NCI-H1048 (cell line): Measurements from ENCODE around the gene FAM156A.
"Not testable (repeated sequence)": the region's sequence is repeated elsewhere in the genome, so short reads cannot be mapped to it uniquely, and the experiment has no call there.

Experiments used
- DNase-seq: peaks from one replicate; lab custom pipeline; 2025; lab: John Stamatoyannopoulos, UW

Gene FAM156A

GRCh38 chrX:52905531-52905930, 52.8 kb downstream of the FAM156A start:
- DNase-seq, result not testable (repeated sequence)
